HEK293T (cell line): ENCODE data around the gene ZIC4.

Experiments used
- BHLHE40 ChIP-seq: fragments of 450-650 bp; IDR thresholded peaks from 2 replicates; pipeline ENCODE4 v1.6.1; 2016; ENCODE audit warnings: mild to moderate bottlenecking, moderate library complexity, borderline replicate concordance
- CTBP1 ChIP-seq: fragments of 450-650 bp; IDR thresholded peaks from 2 replicates; pipeline ENCODE4 v1.6.1; 2016; ENCODE audit warnings: borderline replicate concordance
- ELF4 ChIP-seq: fragments of 450-650 bp; IDR thresholded peaks from 2 replicates; pipeline ENCODE4 v1.6.1; 2017; ENCODE audit warnings: antibody characterized with exemption
- FOXA1 ChIP-seq: fragments of 450-650 bp; IDR thresholded peaks from 2 replicates; pipeline ENCODE4 v1.6.1; 2016; ENCODE audit warnings: mild to moderate bottlenecking
- FOXK2 ChIP-seq: fragments of 450-650 bp; IDR thresholded peaks from 2 replicates; pipeline ENCODE4 v1.6.1; 2016; ENCODE audit warnings: mild to moderate bottlenecking
- FOXM1 ChIP-seq: fragments of 450-650 bp; IDR thresholded peaks from 2 replicates; pipeline ENCODE4 v1.6.1; 2017; ENCODE audit warnings: mild to moderate bottlenecking, borderline replicate concordance
- NFRKB ChIP-seq: fragments of 450-650 bp; IDR thresholded peaks from 2 replicates; pipeline ENCODE4 v1.6.1; 2016; ENCODE audit warnings: mild to moderate bottlenecking, moderate library complexity
- SP1 ChIP-seq: fragments of 450-650 bp; IDR thresholded peaks from 2 replicates; pipeline ENCODE4 v1.6.1; 2017
- SUZ12 ChIP-seq: fragments of 450-650 bp; IDR thresholded peaks from 2 replicates; pipeline ENCODE4 v1.6.1; 2016; ENCODE audit warnings: mild to moderate bottlenecking
- TARDBP ChIP-seq: fragments of 450-650 bp; IDR thresholded peaks from 2 replicates; pipeline ENCODE4 v1.6.1; 2016

DNA sequence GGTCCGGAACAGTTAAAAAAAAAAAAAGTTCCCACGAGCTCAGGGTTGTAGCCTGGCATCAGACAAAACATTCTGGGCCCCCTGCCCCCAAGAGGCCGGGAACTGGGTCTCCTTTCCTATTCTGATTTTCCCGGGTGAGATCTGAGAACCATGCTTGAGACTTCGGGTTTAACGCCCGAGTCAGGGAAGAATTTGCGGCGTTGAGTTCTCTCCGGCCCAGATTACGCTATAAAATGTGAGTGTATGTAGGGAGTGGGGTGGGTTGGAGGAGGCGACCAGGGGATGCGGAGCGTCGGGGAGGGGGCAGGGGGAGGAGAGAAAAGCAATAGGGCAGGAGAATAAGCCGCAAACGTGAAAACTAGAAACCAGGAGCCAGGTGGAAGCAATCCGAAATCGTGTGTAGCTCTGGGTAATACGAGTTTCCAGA is 5.5 kb upstream of the ZIC4 start:
- TF ChIP-seq SUZ12 (no peak), SP1 (no peak), TARDBP (no peak), BHLHE40 (no peak), FOXM1 (no peak), ELF4 (no peak), FOXK2 (no peak), NFRKB (no peak), FOXA1 (no peak), CTBP1 (no peak)
